PFSK-1 (cell line): ENCODE data around the gene ARF4.

Experiments
- FOXP2 ChIP-seq: optimal IDR thresholded peaks from 2 replicates; pipeline ENCODE3; 2011; ENCODE audit warnings: borderline replicate concordance, control low read depth, inconsistent platforms; ENCODE audit not compliant: insufficient read depth; ENCODE audit errors: extremely low read length, extremely low read depth
- POLR2AphosphoS5 ChIP-seq: IDR thresholded peaks from 2 replicates; pipeline ENCODE4 v1.6.1; 2012; ENCODE audit warnings: low read depth, mild to moderate bottlenecking, control low read depth, low read length, moderate library complexity
- SIN3A ChIP-seq: IDR thresholded peaks from 2 replicates; pipeline ENCODE4 v1.6.1; 2012; ENCODE audit warnings: mild to moderate bottlenecking, low read length, moderate library complexity, borderline replicate concordance; ENCODE audit not compliant: insufficient read depth
- TAF1 ChIP-seq: IDR thresholded peaks from 2 replicates; pipeline ENCODE4 v1.6.1; 2012; ENCODE audit warnings: low read length, control low read depth, borderline replicate concordance; ENCODE audit not compliant: insufficient read depth
- TF ChIP-seq, protein P1 (sequence below), 2 experiments: IDR thresholded peaks; 2 replicates each; pipeline versions ENCODE4 v1.6.1 to v1.8.0; 2011 to 2012; ENCODE audit warnings: low read depth in 2 of 2, low read length in 2 of 2, control low read depth in 1 of 2, inconsistent platforms in 1 of 2, mild to moderate bottlenecking in 1 of 2, moderate library complexity in 1 of 2; ENCODE audit not compliant: insufficient read depth in 1 of 2

Gene ARF4

DNA sequence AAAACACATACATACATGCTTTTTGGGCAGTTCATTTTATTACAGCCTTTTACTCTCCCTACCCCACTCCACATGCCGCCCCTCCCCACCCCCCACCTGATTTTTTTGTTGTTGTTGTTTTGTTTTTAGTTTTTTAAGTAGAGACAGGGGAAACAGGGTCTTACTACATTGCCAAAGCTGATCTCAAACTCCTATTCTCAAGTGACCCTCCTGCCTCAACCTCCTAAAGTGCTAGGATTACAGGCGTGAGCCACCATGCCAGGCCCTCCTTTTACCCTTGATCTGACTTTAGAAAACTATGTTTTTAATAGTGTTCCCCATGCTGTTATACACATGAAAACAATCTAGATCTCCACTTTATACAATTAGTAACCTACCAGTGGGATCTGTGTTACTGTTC lies 26.3 kb downstream of the ARF4 start:
- TF ChIP-seq SIN3A (no peak), TAF1 (no peak), POLR2AphosphoS5 (no peak), FOXP2 (no peak)
- TF ChIP-seq, protein P1, sequence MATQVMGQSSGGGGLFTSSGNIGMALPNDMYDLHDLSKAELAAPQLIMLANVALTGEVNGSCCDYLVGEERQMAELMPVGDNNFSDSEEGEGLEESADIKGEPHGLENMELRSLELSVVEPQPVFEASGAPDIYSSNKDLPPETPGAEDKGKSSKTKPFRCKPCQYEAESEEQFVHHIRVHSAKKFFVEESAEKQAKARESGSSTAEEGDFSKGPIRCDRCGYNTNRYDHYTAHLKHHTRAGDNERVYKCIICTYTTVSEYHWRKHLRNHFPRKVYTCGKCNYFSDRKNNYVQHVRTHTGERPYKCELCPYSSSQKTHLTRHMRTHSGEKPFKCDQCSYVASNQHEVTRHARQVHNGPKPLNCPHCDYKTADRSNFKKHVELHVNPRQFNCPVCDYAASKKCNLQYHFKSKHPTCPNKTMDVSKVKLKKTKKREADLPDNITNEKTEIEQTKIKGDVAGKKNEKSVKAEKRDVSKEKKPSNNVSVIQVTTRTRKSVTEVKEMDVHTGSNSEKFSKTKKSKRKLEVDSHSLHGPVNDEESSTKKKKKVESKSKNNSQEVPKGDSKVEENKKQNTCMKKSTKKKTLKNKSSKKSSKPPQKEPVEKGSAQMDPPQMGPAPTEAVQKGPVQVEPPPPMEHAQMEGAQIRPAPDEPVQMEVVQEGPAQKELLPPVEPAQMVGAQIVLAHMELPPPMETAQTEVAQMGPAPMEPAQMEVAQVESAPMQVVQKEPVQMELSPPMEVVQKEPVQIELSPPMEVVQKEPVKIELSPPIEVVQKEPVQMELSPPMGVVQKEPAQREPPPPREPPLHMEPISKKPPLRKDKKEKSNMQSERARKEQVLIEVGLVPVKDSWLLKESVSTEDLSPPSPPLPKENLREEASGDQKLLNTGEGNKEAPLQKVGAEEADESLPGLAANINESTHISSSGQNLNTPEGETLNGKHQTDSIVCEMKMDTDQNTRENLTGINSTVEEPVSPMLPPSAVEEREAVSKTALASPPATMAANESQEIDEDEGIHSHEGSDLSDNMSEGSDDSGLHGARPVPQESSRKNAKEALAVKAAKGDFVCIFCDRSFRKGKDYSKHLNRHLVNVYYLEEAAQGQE (IDR thresholded peaks at IDR 0.05; ENCODE audit: insufficient read depth in 1 of 2, low read depth in 2 of 2, low read length in 2 of 2) = no peak

GRCh38 chr3:57569859-57570450 lies 27.2 kb downstream of the ARF4 start:
- TF ChIP-seq, protein P1 (IDR thresholded peaks at IDR 0.05; ENCODE audit: insufficient read depth in 1 of 2, low read depth in 2 of 2, low read length in 2 of 2) = no peak
- TF ChIP-seq SIN3A (no peak), FOXP2 (no peak), TAF1 (no peak), POLR2AphosphoS5 (no peak)

- TF ChIP-seq SIN3A (no peak), TAF1 (no peak), POLR2AphosphoS5 (no peak)
- TF ChIP-seq, protein P1 (IDR thresholded peaks at IDR 0.05; ENCODE audit: insufficient read depth in 1 of 2, low read depth in 2 of 2, low read length in 2 of 2) = no peak
Observed at GRCh38 chr3:57559526-57559925, 37.6 kb downstream of the ARF4 start.

DNA sequence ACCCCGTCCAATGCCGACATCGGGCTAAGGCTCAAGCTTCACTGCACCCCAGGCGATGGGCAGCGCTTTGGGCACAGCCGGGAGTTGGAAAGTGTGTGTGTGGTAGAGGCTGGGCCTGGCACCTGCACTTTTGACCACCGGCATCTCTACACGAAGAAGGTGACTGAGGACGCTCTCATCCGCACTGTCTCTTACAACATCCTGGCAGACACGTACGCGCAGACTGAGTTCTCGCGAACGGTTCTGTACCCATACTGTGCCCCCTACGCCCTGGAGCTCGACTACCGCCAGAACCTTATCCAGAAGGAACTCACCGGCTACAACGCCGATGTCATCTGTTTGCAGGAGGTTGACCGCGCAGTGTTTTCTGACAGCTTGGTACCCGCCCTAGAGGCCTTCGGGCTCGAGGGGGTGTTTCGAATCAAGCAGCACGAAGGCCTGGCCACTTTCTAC lies 40.0 kb downstream of the ARF4 start:
- TF ChIP-seq FOXP2 (no peak), POLR2AphosphoS5 (no peak), TAF1 (no peak), SIN3A (no peak)
- TF ChIP-seq, protein P1 (IDR thresholded peaks at IDR 0.05; ENCODE audit: insufficient read depth in 1 of 2, low read depth in 2 of 2, low read length in 2 of 2) = no peak

DNA sequence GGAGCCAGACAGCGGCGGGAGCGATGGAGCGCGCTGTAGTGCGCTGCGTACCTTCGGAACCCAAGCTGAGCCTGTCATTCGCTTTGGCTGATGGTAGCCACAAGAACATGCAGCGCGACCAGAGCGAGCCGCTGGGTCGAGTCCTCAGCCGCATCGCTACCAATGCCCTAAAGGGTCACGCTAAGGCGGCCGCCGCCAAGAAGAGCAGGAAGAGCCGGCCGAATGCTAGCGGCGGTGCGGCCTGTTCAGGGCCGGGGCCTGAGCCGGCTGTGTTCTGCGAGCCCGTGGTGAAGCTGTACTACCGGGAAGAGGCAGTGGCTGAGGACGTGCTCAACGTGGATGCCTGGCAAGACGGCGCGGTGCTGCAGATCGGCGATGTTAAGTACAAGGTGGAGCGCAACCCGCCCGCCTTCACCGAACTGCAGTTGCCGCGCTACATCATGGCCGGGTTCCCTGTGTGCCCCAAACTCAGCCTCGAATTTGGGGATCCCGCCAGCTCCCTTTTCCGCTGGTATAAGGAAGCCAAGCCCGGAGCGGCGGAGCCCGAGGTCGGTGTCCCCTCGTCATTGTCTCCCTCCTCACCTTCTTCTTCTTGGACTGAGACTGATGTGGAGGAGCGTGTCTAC lies 40.6 kb downstream of the ARF4 start:
- no peak for TF ChIP-seq FOXP2
- TF ChIP-seq SIN3A = no peak
- no peak; the same call in 1 of the 2 replicates for TF ChIP-seq POLR2AphosphoS5
- no peak for TF ChIP-seq TAF1
- TF ChIP-seq, protein P1 (IDR thresholded peaks at IDR 0.05; ENCODE audit: insufficient read depth in 1 of 2, low read depth in 2 of 2, low read length in 2 of 2) = no peak
